Testis (tissue), 2 donors: Measurements from ENCODE around the gene IL17F.

Experiments
- POLR2A ChIP-seq: fragments of 450-650 bp; IDR thresholded peaks from one replicate; pipeline ENCODE4 v1.6.1; 2017; ENCODE audit warnings: antibody characterized with exemption, mild to moderate bottlenecking, moderate library complexity
- TF ChIP-seq, protein P1 (sequence below), 3 experiments: fragments of 450-650 bp in 2 of 3; fragments of 200-600 bp in 1 of 3; sonication (generic) in 1 of 3; IDR thresholded peaks; one replicate each; pipeline ENCODE4 v1.5.1; 2016 to 2019; ENCODE audit warnings: antibody characterized with exemption in 3 of 3, mild to moderate bottlenecking in 2 of 3, moderate library complexity in 1 of 3

DNA sequence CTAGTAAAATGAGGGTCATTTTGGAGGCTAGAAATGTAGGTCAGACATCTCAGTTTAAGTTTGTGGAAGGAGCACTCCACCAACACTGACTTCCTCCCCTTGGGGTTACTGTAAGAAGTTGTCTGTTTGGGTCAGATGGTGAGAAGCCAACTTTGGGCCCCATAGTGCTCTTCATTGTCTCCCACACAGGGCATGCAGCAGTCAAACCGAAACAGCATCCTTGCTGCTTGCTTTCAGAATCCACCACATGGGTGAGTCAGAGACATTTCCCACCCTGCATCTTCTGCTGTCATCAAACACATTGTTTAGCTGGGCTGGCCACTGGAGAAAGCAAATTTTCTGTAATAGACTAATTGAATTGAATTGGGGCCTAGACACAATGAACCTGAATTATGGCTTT lies 16.8 kb downstream of the IL17F start:
- TF ChIP-seq, protein P1, sequence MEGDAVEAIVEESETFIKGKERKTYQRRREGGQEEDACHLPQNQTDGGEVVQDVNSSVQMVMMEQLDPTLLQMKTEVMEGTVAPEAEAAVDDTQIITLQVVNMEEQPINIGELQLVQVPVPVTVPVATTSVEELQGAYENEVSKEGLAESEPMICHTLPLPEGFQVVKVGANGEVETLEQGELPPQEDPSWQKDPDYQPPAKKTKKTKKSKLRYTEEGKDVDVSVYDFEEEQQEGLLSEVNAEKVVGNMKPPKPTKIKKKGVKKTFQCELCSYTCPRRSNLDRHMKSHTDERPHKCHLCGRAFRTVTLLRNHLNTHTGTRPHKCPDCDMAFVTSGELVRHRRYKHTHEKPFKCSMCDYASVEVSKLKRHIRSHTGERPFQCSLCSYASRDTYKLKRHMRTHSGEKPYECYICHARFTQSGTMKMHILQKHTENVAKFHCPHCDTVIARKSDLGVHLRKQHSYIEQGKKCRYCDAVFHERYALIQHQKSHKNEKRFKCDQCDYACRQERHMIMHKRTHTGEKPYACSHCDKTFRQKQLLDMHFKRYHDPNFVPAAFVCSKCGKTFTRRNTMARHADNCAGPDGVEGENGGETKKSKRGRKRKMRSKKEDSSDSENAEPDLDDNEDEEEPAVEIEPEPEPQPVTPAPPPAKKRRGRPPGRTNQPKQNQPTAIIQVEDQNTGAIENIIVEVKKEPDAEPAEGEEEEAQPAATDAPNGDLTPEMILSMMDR (IDR thresholded peaks at IDR 0.05), result no peak
- no peak for TF ChIP-seq POLR2A
